ENCODE data around the gene PSD2.

PSD2 gene

GRCh38 chr5:139814191-139814601 lies 18.6 kb downstream of the PSD2 start:
- H3K4me1 Mint-ChIP-seq: no peaks in the 10 kb centered on the region
- no peak overlapping the region for H3K4me3 Mint-ChIP-seq
- no peaks in the 10 kb centered on the region for H3K36me3 Mint-ChIP-seq (ENCODE audit: insufficient read depth)
- ATAC-seq (replicated peaks; ENCODE audit: extremely low read depth, poor library complexity, severe bottlenecking): no peak
- DNase-seq (ENCODE audit: low spot score in 2 of 2): no peak
- H3K9me3 Mint-ChIP-seq: peaks cover 6% of the 10 kb centered on the region
- peaks cover 8% of the 10 kb centered on the region for H3K27me3 Mint-ChIP-seq
- H3K27ac Mint-ChIP-seq (ENCODE audit: low read depth): no peak overlapping the region

GRCh38 chr5:139814704-139815280 lies 19.2 kb downstream of the PSD2 start:
- Mint-ChIP-seq H3K27me3 (peaks cover 14% of the 10 kb centered on the region), H3K4me1 (no peaks in the 10 kb centered on the region), H3K36me3 (ENCODE audit: insufficient read depth) (no peaks in the 10 kb centered on the region), H3K9me3 (peaks cover 6% of the 10 kb centered on the region), H3K4me3 (no peak overlapping the region), H3K27ac (ENCODE audit: low read depth) (no peak overlapping the region)
- DNase-seq (ENCODE audit: low spot score in 2 of 2): no peak
- no peak for ATAC-seq (replicated peaks; ENCODE audit: extremely low read depth, poor library complexity, severe bottlenecking)

- DNase-seq (ENCODE audit: low spot score in 2 of 2) (no peak), ATAC-seq (replicated peaks; ENCODE audit: extremely low read depth, poor library complexity, severe bottlenecking) (no peak)
- H3K27ac Mint-ChIP-seq (ENCODE audit: low read depth): no peak overlapping the region
- H3K27me3 Mint-ChIP-seq: peaks cover 23% of the 10 kb centered on the region
- H3K4me1 Mint-ChIP-seq: no peaks in the 10 kb centered on the region
- peaks cover 6% of the 10 kb centered on the region for H3K9me3 Mint-ChIP-seq
- H3K36me3 Mint-ChIP-seq (ENCODE audit: insufficient read depth): no peaks in the 10 kb centered on the region
- no peak overlapping the region for H3K4me3 Mint-ChIP-seq
Measured at GRCh38 chr5:139816566-139816965, 21.0 kb downstream of the PSD2 start.

GRCh38 chr5:139817362-139817761 lies 21.8 kb downstream of the PSD2 start:
- Mint-ChIP-seq H3K27ac (ENCODE audit: low read depth) (no peak overlapping the region), H3K4me1 (no peaks in the 10 kb centered on the region), H3K36me3 (ENCODE audit: insufficient read depth) (no peaks in the 10 kb centered on the region), H3K9me3 (peaks cover 6% of the 10 kb centered on the region), H3K4me3 (no peak overlapping the region), H3K27me3 (peaks cover 19% of the 10 kb centered on the region)
- ATAC-seq (replicated peaks; ENCODE audit: extremely low read depth, poor library complexity, severe bottlenecking) (no peak), DNase-seq (ENCODE audit: low spot score in 2 of 2) (no peak)

- Mint-ChIP-seq H3K4me3 (no peak overlapping the region), H3K36me3 (ENCODE audit: insufficient read depth) (no peaks in the 10 kb centered on the region), H3K9me3 (peaks cover 6% of the 10 kb centered on the region), H3K4me1 (no peaks in the 10 kb centered on the region), H3K27me3 (peaks cover 19% of the 10 kb centered on the region), H3K27ac (ENCODE audit: low read depth) (no peak overlapping the region)
- ATAC-seq (replicated peaks; ENCODE audit: extremely low read depth, poor library complexity, severe bottlenecking) (no peak), DNase-seq (ENCODE audit: low spot score in 2 of 2) (no peak)
Measured at GRCh38 chr5:139817970-139818369, 22.4 kb downstream of the PSD2 start.

- DNase-seq (ENCODE audit: low spot score in 2 of 2): no peak
- Mint-ChIP-seq H3K4me3 (no peak overlapping the region), H3K27me3 (peaks cover 19% of the 10 kb centered on the region), H3K9me3 (peaks cover 6% of the 10 kb centered on the region), H3K27ac (ENCODE audit: low read depth) (no peak overlapping the region), H3K36me3 (ENCODE audit: insufficient read depth) (no peaks in the 10 kb centered on the region), H3K4me1 (no peaks in the 10 kb centered on the region)
- no peak for ATAC-seq (replicated peaks; ENCODE audit: extremely low read depth, poor library complexity, severe bottlenecking)
Measured at GRCh38 chr5:139820130-139820529, 24.5 kb downstream of the PSD2 start.

GRCh38 chr5:139820606-139821005 lies 25.0 kb downstream of the PSD2 start:
- Mint-ChIP-seq H3K9me3 (peaks cover 6% of the 10 kb centered on the region), H3K27me3 (peaks cover 19% of the 10 kb centered on the region), H3K4me3 (no peak overlapping the region), H3K36me3 (ENCODE audit: insufficient read depth) (no peaks in the 10 kb centered on the region), H3K27ac (ENCODE audit: low read depth) (no peak overlapping the region), H3K4me1 (no peaks in the 10 kb centered on the region)
- ATAC-seq (replicated peaks; ENCODE audit: extremely low read depth, poor library complexity, severe bottlenecking) (no peak), DNase-seq (ENCODE audit: low spot score in 2 of 2) (no peak)

GRCh38 chr5:139821806-139822552 lies 26.4 kb downstream of the PSD2 start:
- no peak overlapping the region for H3K27ac Mint-ChIP-seq (ENCODE audit: low read depth)
- ATAC-seq (replicated peaks; ENCODE audit: extremely low read depth, poor library complexity, severe bottlenecking): no peak
- no peaks in the 10 kb centered on the region for H3K36me3 Mint-ChIP-seq (ENCODE audit: insufficient read depth)
- peaks cover 19% of the 10 kb centered on the region for H3K27me3 Mint-ChIP-seq
- no peak overlapping the region for H3K4me3 Mint-ChIP-seq
- H3K9me3 Mint-ChIP-seq: peaks cover 6% of the 10 kb centered on the region
- no peaks in the 10 kb centered on the region for H3K4me1 Mint-ChIP-seq
- DNase-seq (ENCODE audit: low spot score in 2 of 2): no peak

- no peak overlapping the region for H3K27ac Mint-ChIP-seq (ENCODE audit: low read depth)
- H3K9me3 Mint-ChIP-seq: peaks cover 6% of the 10 kb centered on the region
- H3K4me3 Mint-ChIP-seq: no peak overlapping the region
- H3K4me1 Mint-ChIP-seq: no peaks in the 10 kb centered on the region
- ATAC-seq (replicated peaks; ENCODE audit: extremely low read depth, poor library complexity, severe bottlenecking) (no peak), DNase-seq (ENCODE audit: low spot score in 2 of 2) (no peak)
- H3K36me3 Mint-ChIP-seq (ENCODE audit: insufficient read depth): no peaks in the 10 kb centered on the region
- H3K27me3 Mint-ChIP-seq: peaks cover 19% of the 10 kb centered on the region
Measured at GRCh38 chr5:139822553-139823425, 27.2 kb downstream of the PSD2 start.

- peaks cover 19% of the 10 kb centered on the region for H3K27me3 Mint-ChIP-seq
- H3K4me3 Mint-ChIP-seq: no peak overlapping the region
- DNase-seq (ENCODE audit: low spot score in 2 of 2): no peak
- no peaks in the 10 kb centered on the region for H3K4me1 Mint-ChIP-seq
- ATAC-seq (replicated peaks; ENCODE audit: extremely low read depth, poor library complexity, severe bottlenecking): no peak
- H3K9me3 Mint-ChIP-seq: peaks cover 2% of the 10 kb centered on the region
- H3K36me3 Mint-ChIP-seq (ENCODE audit: insufficient read depth): no peaks in the 10 kb centered on the region
- H3K27ac Mint-ChIP-seq (ENCODE audit: low read depth): no peak overlapping the region
Measured at GRCh38 chr5:139823757-139824355, 28.2 kb downstream of the PSD2 start.

- no peaks in the 10 kb centered on the region for H3K9me3 Mint-ChIP-seq
- H3K27ac Mint-ChIP-seq (ENCODE audit: low read depth): no peak overlapping the region
- DNase-seq (ENCODE audit: low spot score in 2 of 2) (no peak), ATAC-seq (replicated peaks; ENCODE audit: extremely low read depth, poor library complexity, severe bottlenecking) (no peak)
- H3K36me3 Mint-ChIP-seq (ENCODE audit: insufficient read depth): no peaks in the 10 kb centered on the region
- no peaks in the 10 kb centered on the region for H3K4me1 Mint-ChIP-seq
- peaks cover 3% of the 10 kb centered on the region for H3K27me3 Mint-ChIP-seq
- H3K4me3 Mint-ChIP-seq: no peak overlapping the region
Measured at GRCh38 chr5:139825690-139826089, 30.1 kb downstream of the PSD2 start.

- ATAC-seq (replicated peaks; ENCODE audit: extremely low read depth, poor library complexity, severe bottlenecking) (no peak), DNase-seq (ENCODE audit: low spot score in 2 of 2) (no peak)
- Mint-ChIP-seq H3K4me1 (no peaks in the 10 kb centered on the region), H3K36me3 (ENCODE audit: insufficient read depth) (no peaks in the 10 kb centered on the region), H3K4me3 (no peak overlapping the region), H3K27ac (ENCODE audit: low read depth) (no peak overlapping the region), H3K27me3 (no peaks in the 10 kb centered on the region), H3K9me3 (no peaks in the 10 kb centered on the region)
Measured at GRCh38 chr5:139828207-139828895, 32.7 kb downstream of the PSD2 start.

Data from central memory CD8-positive, alpha-beta T cell (primary cell).